Keratinocyte (primary cell): ENCODE data around the gene ABHD12B. TPM values are rescaled to one million over a fixed set of nuclear protein-coding genes. Genes with fewer than 3 reads are reported as not detected.

Experiments
- DNase-seq: peaks from one replicate; pipeline ENCODE4 v3.0.0-alpha.2; 2011; ENCODE audit warnings: low read depth, missing footprints, low spot score
- FAIRE-seq: peaks from 2 replicates; lab custom pipeline; 2011; peaks lifted over from hg19 to GRCh38; lab: Jason Lieb, UNC
- H2AFZ ChIP-seq: 2 replicates; pipeline ENCODE4 v1.6.0; 2012; ENCODE audit warnings: low read length, control low read depth, inconsistent platforms; ENCODE audit not compliant: control insufficient read depth
- H3K27ac ChIP-seq: 2 replicates; pipeline ENCODE4 v1.5.1; 2011; ENCODE audit warnings: low read length; ENCODE audit not compliant: control insufficient read depth, insufficient read depth
- H3K27me3 ChIP-seq: 3 replicates; pipeline ENCODE4 v1.6.0; 2011; ENCODE audit warnings: low read length; ENCODE audit not compliant: control insufficient read depth, insufficient read depth; ENCODE audit errors: extremely low read depth
- H3K36me3 ChIP-seq, 2 experiments: 2 replicates in 1 of 2; 3 replicates in 1 of 2; pipeline ENCODE4 v1.5.1; 2011; ENCODE audit warnings: low read length in 2 of 2, mild to moderate bottlenecking in 1 of 2; ENCODE audit not compliant: control insufficient read depth in 2 of 2, insufficient read depth in 2 of 2; ENCODE audit errors: extremely low read depth in 1 of 2
- H3K4me1 ChIP-seq: 3 replicates; pipeline ENCODE4 v1.5.1; 2011; ENCODE audit warnings: low read length; ENCODE audit not compliant: control insufficient read depth, insufficient read depth; ENCODE audit errors: extremely low read depth
- H3K4me2 ChIP-seq: 3 replicates; pipeline ENCODE4 v1.6.0; 2011; ENCODE audit warnings: low read depth, low read length; ENCODE audit not compliant: control insufficient read depth, insufficient read depth; ENCODE audit errors: extremely low read depth
- H3K4me3 ChIP-seq, 3 experiments: fragments of 200-600 bp in 1 of 3; sonication (generic) in 1 of 3; 2 replicates in 2 of 3; 3 replicates in 1 of 3; pipeline ENCODE4 v1.5.1; 2011 to 2016; ENCODE audit warnings: low read length in 3 of 3, mild to moderate bottlenecking in 3 of 3, control low read depth in 2 of 3, inconsistent platforms in 1 of 3, low read depth in 1 of 3, mixed read lengths in 1 of 3, mixed run types in 1 of 3, moderate library complexity in 1 of 3; ENCODE audit not compliant: control insufficient read depth in 2 of 3, insufficient read depth in 2 of 3; ENCODE audit errors: extremely low read depth in 1 of 3
- H3K79me2 ChIP-seq: 2 replicates; pipeline ENCODE4 v1.6.0; 2012; ENCODE audit warnings: low read length; ENCODE audit not compliant: control insufficient read depth, insufficient read depth
- H3K9ac ChIP-seq: 3 replicates; pipeline ENCODE4 v1.6.0; 2011; ENCODE audit warnings: low read length; ENCODE audit not compliant: control insufficient read depth, insufficient read depth; ENCODE audit errors: extremely low read depth
- H3K9me1 ChIP-seq: 3 replicates; pipeline ENCODE4 v1.6.0; 2011; ENCODE audit warnings: low read length; ENCODE audit not compliant: control insufficient read depth, insufficient read depth; ENCODE audit errors: extremely low read depth
- H3K9me3 ChIP-seq: 2 replicates; pipeline ENCODE4 v1.5.1; 2012; ENCODE audit warnings: low read depth, low read length; ENCODE audit not compliant: control insufficient read depth
- H4K20me1 ChIP-seq: 3 replicates; pipeline ENCODE4 v1.6.0; 2011; ENCODE audit warnings: low read length; ENCODE audit not compliant: control insufficient read depth, insufficient read depth; ENCODE audit errors: extremely low read depth
- EZH2 ChIP-seq: IDR thresholded peaks from one replicate; pipeline ENCODE4 v1.6.1; 2012; ENCODE audit warnings: inconsistent platforms, mild to moderate bottlenecking, low read length, moderate library complexity
- dilution Hi-C: fragments of 300-500 bp; cut with MboI; formaldehyde crosslinking; loops from one replicate; pipeline ENCODE4 v1.7.0; 2020; ENCODE audit warnings: low sequenced_read_pairs; ENCODE audit not compliant: extremely low pct_ligation_motif_present
- polyA plus RNA-seq, 5 experiments: library from polyadenylated mRNA; depleted of rRNA in 3 of 5; stranded (reverse) in 3 of 5; stranded (forward) in 1 of 5; unstranded in 1 of 5; fragments of >200 nt; gene quantifications; 1 replicate in 1 of 5; 2 replicates in 3 of 5; 3 replicates in 1 of 5; pipeline versions ENCODE4 v1.2.1 to v1.2.3, GENCODE V29; 2011 to 2012; ENCODE audit warnings: missing spikeins in 2 of 5, low read depth in 1 of 5, low replicate concordance in 1 of 5
- TF ChIP-seq, protein P1 (sequence below), 3 experiments: IDR thresholded peaks in 1 of 3; conservative IDR thresholded peaks in 1 of 3; optimal IDR thresholded peaks in 1 of 3; 2 replicates in 2 of 3; 3 replicates in 1 of 3; pipeline versions ENCODE3 to v1.5.1; 2011; ENCODE audit warnings: low read length in 3 of 3, mild to moderate bottlenecking in 3 of 3, moderate library complexity in 2 of 3, control low read depth in 1 of 3, inconsistent platforms in 1 of 3; ENCODE audit not compliant: insufficient read depth in 2 of 3; ENCODE audit errors: extremely low read depth in 1 of 3

ABHD12B gene
- polyA plus RNA-seq, 1 donor (not counting 4 experiments of a cell fraction or from before 2014, with no cell fraction given): not detected

DNA sequence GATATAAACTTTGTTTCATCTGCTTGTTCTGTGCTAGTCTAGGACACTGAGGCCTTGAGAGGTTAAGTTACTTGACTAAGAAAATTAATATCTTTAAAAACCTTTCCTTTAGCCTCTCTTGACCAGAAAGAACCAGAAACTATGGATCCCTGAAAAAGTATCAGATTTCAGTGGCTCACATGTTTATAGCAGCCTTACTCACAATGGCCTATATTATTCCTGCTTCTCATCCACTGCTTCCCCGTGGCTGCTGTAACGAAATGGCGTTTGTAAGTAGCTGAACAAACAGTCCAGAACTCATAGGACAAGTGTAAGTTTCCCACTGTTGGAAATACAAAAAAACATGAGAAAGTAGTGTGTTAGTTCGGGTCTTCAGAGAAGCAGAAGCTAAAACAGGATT lies 75.6 kb downstream of the ABHD12B start:
- dilution Hi-C loops: no loop called here
- Histone ChIP-seq H3K27ac (no peak overlapping the region), H3K4me2 (no peak overlapping the region), H3K9me1 (no peaks in the 10 kb centered on the region), H3K4me1 (peaks cover 6% of the 10 kb centered on the region), H3K9ac (no peak overlapping the region), H3K27me3 (no peaks in the 10 kb centered on the region), H3K9me3 (no peaks in the 10 kb centered on the region), H3K4me3 (no peak overlapping the region), H3K36me3 (peaks cover 2 to 3% of the 10 kb centered on the region in 2 experiments), H4K20me1 (no peaks in the 10 kb centered on the region), H2AFZ (peak overlapping the region; percentile 28), H3K79me2 (peaks cover 18% of the 10 kb centered on the region)
- no peak for FAIRE-seq
- DNase-seq: no peak
- TF ChIP-seq, protein P1, sequence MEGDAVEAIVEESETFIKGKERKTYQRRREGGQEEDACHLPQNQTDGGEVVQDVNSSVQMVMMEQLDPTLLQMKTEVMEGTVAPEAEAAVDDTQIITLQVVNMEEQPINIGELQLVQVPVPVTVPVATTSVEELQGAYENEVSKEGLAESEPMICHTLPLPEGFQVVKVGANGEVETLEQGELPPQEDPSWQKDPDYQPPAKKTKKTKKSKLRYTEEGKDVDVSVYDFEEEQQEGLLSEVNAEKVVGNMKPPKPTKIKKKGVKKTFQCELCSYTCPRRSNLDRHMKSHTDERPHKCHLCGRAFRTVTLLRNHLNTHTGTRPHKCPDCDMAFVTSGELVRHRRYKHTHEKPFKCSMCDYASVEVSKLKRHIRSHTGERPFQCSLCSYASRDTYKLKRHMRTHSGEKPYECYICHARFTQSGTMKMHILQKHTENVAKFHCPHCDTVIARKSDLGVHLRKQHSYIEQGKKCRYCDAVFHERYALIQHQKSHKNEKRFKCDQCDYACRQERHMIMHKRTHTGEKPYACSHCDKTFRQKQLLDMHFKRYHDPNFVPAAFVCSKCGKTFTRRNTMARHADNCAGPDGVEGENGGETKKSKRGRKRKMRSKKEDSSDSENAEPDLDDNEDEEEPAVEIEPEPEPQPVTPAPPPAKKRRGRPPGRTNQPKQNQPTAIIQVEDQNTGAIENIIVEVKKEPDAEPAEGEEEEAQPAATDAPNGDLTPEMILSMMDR (optimal IDR thresholded peaks at IDR 0.05 in 1 of 3, IDR thresholded peaks at IDR 0.05 in 1 of 3, conservative IDR thresholded peaks at IDR 0.05 in 1 of 3; ENCODE audit: extremely low read depth in 1 of 3, insufficient read depth in 2 of 3, low read length in 3 of 3): no peak
- no peak for TF ChIP-seq EZH2

DNA sequence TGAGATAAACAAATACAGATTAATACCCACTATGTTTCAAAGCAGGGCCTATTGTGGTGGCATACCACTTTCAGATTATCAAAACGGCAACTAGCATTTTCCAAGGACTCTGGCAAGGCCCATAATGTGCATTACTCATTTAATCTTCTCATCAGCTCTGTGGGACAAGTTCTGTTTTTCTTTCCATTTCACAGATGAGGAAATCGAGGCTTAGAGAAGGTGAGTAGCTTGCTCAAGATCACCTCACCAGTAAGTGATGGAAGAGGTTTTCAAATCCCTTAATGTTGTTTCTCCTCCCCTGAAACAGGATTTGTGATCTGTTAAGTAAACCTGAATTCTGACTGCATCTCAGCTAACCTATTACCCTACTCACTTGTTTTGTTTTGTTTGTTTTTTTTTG lies 76.4 kb downstream of the ABHD12B start:
- Histone ChIP-seq H3K27ac (no peak overlapping the region), H3K9ac (no peak overlapping the region), H3K27me3 (no peaks in the 10 kb centered on the region), H3K9me1 (no peaks in the 10 kb centered on the region), H4K20me1 (no peaks in the 10 kb centered on the region), H3K79me2 (peaks cover 10% of the 10 kb centered on the region), H3K36me3 (no peaks in the 10 kb centered on the region), H3K4me1 (peaks cover 6% of the 10 kb centered on the region), H3K9me3 (no peaks in the 10 kb centered on the region), H2AFZ (no peak overlapping the region), H3K4me3 (no peak overlapping the region), H3K4me2 (no peak overlapping the region)
- dilution Hi-C loops: no loop called here
- TF ChIP-seq EZH2: no peak
- TF ChIP-seq, protein P1 (optimal IDR thresholded peaks at IDR 0.05 in 1 of 3, IDR thresholded peaks at IDR 0.05 in 1 of 3, conservative IDR thresholded peaks at IDR 0.05 in 1 of 3; ENCODE audit: extremely low read depth in 1 of 3, insufficient read depth in 2 of 3, low read length in 3 of 3): no peak
- DNase-seq: no peak
- FAIRE-seq: no peak
